NB4 (cell line): ENCODE data around the gene WWP2.
"Not testable (repeated sequence)": the region's sequence is repeated elsewhere in the genome, so short reads cannot be mapped to it uniquely, and the experiment has no call there.

ENCODE experiments used
- TF ChIP-seq, protein P1 (sequence below): IDR thresholded peaks from 2 replicates; pipeline ENCODE4 v1.6.1; 2011; ENCODE audit warnings: low read depth, low read length
- TF ChIP-seq, protein P2 (sequence below): IDR thresholded peaks from one replicate; pipeline ENCODE4 v1.5.1; 2012; ENCODE audit warnings: low read depth, low read length

- TF ChIP-seq, protein P1, sequence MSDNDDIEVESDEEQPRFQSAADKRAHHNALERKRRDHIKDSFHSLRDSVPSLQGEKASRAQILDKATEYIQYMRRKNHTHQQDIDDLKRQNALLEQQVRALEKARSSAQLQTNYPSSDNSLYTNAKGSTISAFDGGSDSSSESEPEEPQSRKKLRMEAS = not testable (repeated sequence)
- TF ChIP-seq, protein P2, sequence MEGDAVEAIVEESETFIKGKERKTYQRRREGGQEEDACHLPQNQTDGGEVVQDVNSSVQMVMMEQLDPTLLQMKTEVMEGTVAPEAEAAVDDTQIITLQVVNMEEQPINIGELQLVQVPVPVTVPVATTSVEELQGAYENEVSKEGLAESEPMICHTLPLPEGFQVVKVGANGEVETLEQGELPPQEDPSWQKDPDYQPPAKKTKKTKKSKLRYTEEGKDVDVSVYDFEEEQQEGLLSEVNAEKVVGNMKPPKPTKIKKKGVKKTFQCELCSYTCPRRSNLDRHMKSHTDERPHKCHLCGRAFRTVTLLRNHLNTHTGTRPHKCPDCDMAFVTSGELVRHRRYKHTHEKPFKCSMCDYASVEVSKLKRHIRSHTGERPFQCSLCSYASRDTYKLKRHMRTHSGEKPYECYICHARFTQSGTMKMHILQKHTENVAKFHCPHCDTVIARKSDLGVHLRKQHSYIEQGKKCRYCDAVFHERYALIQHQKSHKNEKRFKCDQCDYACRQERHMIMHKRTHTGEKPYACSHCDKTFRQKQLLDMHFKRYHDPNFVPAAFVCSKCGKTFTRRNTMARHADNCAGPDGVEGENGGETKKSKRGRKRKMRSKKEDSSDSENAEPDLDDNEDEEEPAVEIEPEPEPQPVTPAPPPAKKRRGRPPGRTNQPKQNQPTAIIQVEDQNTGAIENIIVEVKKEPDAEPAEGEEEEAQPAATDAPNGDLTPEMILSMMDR = not testable (repeated sequence)
These were observed 210.0 kb downstream of the WWP2 start for GRCh38 chr16:69972120-69972519.
